IMR-90 (cell line): ENCODE data around the gene LDLRAD4.

Experiments used
- CTCF ChIP-seq: conservative IDR thresholded peaks from 2 replicates; pipeline ENCODE4 v1.5.1; 2012; ENCODE audit warnings: mild to moderate bottlenecking, low read depth, low read length, improper control_type of control experiment
- MAZ ChIP-seq: IDR thresholded peaks from 2 replicates; pipeline ENCODE4 v1.6.1; 2012; ENCODE audit warnings: low read depth, mild to moderate bottlenecking, low read length, improper control_type of control experiment, moderate library complexity, borderline replicate concordance
- POLR2A ChIP-seq: IDR thresholded peaks from 2 replicates; pipeline ENCODE4 v1.6.1; 2012; ENCODE audit warnings: mild to moderate bottlenecking, low read depth, low read length
- RCOR1 ChIP-seq: IDR thresholded peaks from 2 replicates; pipeline ENCODE4 v1.6.1; 2012; ENCODE audit warnings: mild to moderate bottlenecking, low read length, improper control_type of control experiment; ENCODE audit not compliant: insufficient replicate concordance
- SMC3 ChIP-seq: fragments of 150-350 bp; IDR thresholded peaks from 2 replicates; pipeline ENCODE4 v1.6.1; 2016; ENCODE audit warnings: low read depth, mild to moderate bottlenecking, antibody characterized with exemption, low read length, moderate library complexity

GRCh38 chr18:13572148-13572547, 353.6 kb downstream of the LDLRAD4 start:
- no peak for TF ChIP-seq CTCF
- TF ChIP-seq RCOR1, result no peak
- TF ChIP-seq POLR2A, result no peak
- TF ChIP-seq SMC3, result no peak
- TF ChIP-seq MAZ, result no peak
